ENCODE measurements around the gene SAP30.

DNA sequence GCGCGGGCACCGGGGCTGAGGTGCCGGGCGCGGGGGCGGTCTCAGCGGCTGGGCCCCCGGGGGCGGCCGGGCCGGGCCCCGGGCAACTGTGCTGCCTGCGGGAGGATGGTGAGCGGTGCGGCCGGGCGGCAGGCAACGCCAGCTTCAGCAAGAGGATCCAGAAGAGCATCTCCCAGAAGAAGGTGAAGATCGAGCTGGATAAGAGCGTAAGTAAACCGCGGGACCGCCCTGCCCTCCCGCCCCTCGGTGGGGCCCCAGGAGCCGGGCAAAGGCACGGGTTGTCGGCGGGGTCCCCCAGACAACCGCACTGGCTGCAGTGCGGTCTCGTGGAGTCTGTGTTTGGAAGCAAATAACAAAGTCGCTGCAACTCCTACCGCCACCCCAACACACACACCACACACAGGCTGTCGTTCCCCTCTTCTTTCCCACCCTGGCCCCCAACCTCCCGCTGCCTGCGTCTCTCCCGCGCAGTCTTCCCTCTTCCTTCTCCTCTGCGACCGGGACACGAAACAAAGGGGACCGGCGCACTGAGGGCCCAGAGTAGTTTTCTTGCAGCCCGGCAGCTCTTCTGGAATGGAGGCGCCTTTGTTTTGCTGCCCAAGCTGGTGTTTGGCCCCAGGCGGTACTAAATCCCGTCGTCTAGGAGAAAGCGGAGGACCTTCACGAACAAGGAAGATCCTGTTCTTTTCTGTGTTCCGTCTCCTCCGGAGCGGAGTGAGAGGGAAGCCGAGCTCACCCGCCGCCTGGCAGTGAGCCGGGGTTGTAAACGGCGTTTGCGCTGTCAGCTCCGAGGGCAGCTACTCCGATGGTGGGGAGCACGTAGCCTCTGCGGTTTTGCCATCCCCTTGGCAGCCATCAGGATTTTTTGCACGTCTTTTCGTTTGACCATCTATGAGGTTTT, 788 bp downstream of the SAP30 start:
- TF ChIP-seq CEBPB (IDR thresholded peaks at IDR 0.05; ENCODE audit: borderline replicate concordance in 1 of 2, low read depth in 2 of 2, low read length in 2 of 2) = no peak
- no peak for TF ChIP-seq CTCF (IDR thresholded peaks at IDR 0.05 in 2 of 3, conservative IDR thresholded peaks at IDR 0.05 in 1 of 3; ENCODE audit: control insufficient read depth in 2 of 3, extremely low read depth in 1 of 3, insufficient read depth in 1 of 3, low read depth in 3 of 3, low read length in 3 of 3)
- no peak for TF ChIP-seq REST (IDR thresholded peaks at IDR 0.05; ENCODE audit: low read depth, low read length)
- TF ChIP-seq TARDBP (IDR thresholded peaks at IDR 0.05; ENCODE audit: borderline replicate concordance) = no peak
- no peak for TF ChIP-seq EZH2 (IDR thresholded peaks at IDR 0.05; ENCODE audit: borderline replicate concordance, control insufficient read depth, low read depth, low read length)
- TF ChIP-seq JUND (IDR thresholded peaks at IDR 0.05; ENCODE audit: low read depth, low read length) = no peak
- no peak for TF ChIP-seq RAD21 (IDR thresholded peaks at IDR 0.05; ENCODE audit: insufficient read depth, low read depth, low read length)
- no peak for TF ChIP-seq SIN3A (IDR thresholded peaks at IDR 0.05; ENCODE audit: low read depth, low read length)
- no peak for TF ChIP-seq SP1 (IDR thresholded peaks at IDR 0.05; ENCODE audit: low read depth, low read length)
- TF ChIP-seq POLR2AphosphoS5 (IDR thresholded peaks at IDR 0.05; ENCODE audit: low read length) = no peak
- TF ChIP-seq USF2 (IDR thresholded peaks at IDR 0.05; ENCODE audit: borderline replicate concordance, low read depth, low read length) = no peak
